ENCODE data around the gene TMC8.
"Not testable (repeated sequence)": the region's sequence is repeated elsewhere in the genome, so short reads cannot be mapped to it uniquely, and the experiment has no call there.

Gene TMC8

GRCh38 chr17:78110363-78111015 lies 20.1 kb upstream of the TMC8 start:
- DNase-seq: no peak

- no peak for DNase-seq
Observed at GRCh38 chr17:78111016-78111726, 19.4 kb upstream of the TMC8 start.

GRCh38 chr17:78111727-78112517 lies 18.6 kb upstream of the TMC8 start:
- no peak for DNase-seq

GRCh38 chr17:78112518-78113471 lies 17.8 kb upstream of the TMC8 start:
- DNase-seq: peak; percentile 84

- DNase-seq: peak; percentile 2
Observed at GRCh38 chr17:78113804-78114785, 16.5 kb upstream of the TMC8 start.

- DNase-seq: peak; percentile 2
Observed at GRCh38 chr17:78114831-78115723, 15.5 kb upstream of the TMC8 start.

- DNase-seq: not testable (repeated sequence)
Observed at GRCh38 chr17:78115803-78116202, 14.8 kb upstream of the TMC8 start.

- peak; percentile 1 for DNase-seq
Observed at GRCh38 chr17:78116411-78116810, 14.2 kb upstream of the TMC8 start.

- DNase-seq: peak; percentile 56
Observed at GRCh38 chr17:78117027-78117981, 13.3 kb upstream of the TMC8 start.

GRCh38 chr17:78118801-78119241 lies 11.8 kb upstream of the TMC8 start:
- DNase-seq: peak; percentile 2

GRCh38 chr17:78120537-78120936 lies 10.0 kb upstream of the TMC8 start:
- no peak for DNase-seq

- DNase-seq: peak; percentile 75
Observed at GRCh38 chr17:78120971-78121800, 9.4 kb upstream of the TMC8 start.

GRCh38 chr17:78121801-78122215 lies 8.8 kb upstream of the TMC8 start:
- no peak for DNase-seq

GRCh38 chr17:78122216-78122930 lies 8.2 kb upstream of the TMC8 start:
- DNase-seq: peak; percentile 36

- DNase-seq: peak; percentile 38
Observed at GRCh38 chr17:78122931-78123249, 7.7 kb upstream of the TMC8 start.

GRCh38 chr17:78123258-78123929 lies 7.2 kb upstream of the TMC8 start:
- no peak for DNase-seq
